Measurements from ENCODE around the gene BANF2.

- TF ChIP-seq POLR2AphosphoS5 (IDR thresholded peaks at IDR 0.05; ENCODE audit: borderline replicate concordance, low read depth, low read length), result no peak
- TF ChIP-seq EZH2 (IDR thresholded peaks at IDR 0.05), result no peak
- TF ChIP-seq FOXP2 (optimal IDR thresholded peaks at IDR 0.05; ENCODE audit: control extremely low read depth, extremely low read length, insufficient read depth), result no peak
Observed at GRCh38 chr20:17735206-17735804, 35.5 kb downstream of the BANF2 start.
